ENCODE data around the gene IPO4. TPM values are rescaled to one million over a fixed set of nuclear protein-coding genes. Genes with fewer than 3 reads are reported as not detected.

The IPO4 gene
- total RNA-seq, 1 experiment from 2014 or later: 102 TPM

- ATAC-seq (no peak), DNase-seq (ENCODE audit: low read depth, low spot score) (no peak)
- H2AFZ ChIP-seq (ENCODE audit: low read depth, low read length, poor library complexity, severe bottlenecking): no peak overlapping the region
- no peaks in the 10 kb centered on the region for H3K9me2 ChIP-seq (ENCODE audit: insufficient read depth)
- CTCF ChIA-PET: interaction anchor here (1.0 kb wide), 1 partner anchor 11 kb away, joined by 4 read pairs; the partner anchor contains the start of gene IRF9
- POLR2A ChIA-PET: interaction anchor here (1.8 kb wide), 1 partner anchor 9 kb away, joined by 4 read pairs; the partner anchor contains the start of gene EMC9
- H3K79me2 ChIP-seq (ENCODE audit: insufficient read depth, low read length): peaks cover 49% of the 10 kb centered on the region
- no peaks in the 10 kb centered on the region for H3K27me3 ChIP-seq (ENCODE audit: insufficient read depth, low read length)
- TF ChIP-seq CTCF (IDR thresholded peaks at IDR 0.05 in 2 of 3, conservative IDR thresholded peaks at IDR 0.05 in 1 of 3; ENCODE audit: borderline replicate concordance in 1 of 3, insufficient read depth in 1 of 3, low read depth in 2 of 3, low read length in 2 of 3): no peak
- no peak for TF ChIP-seq ATF3 (IDR thresholded peaks at IDR 0.05)
- no peak for TF ChIP-seq MAX (IDR thresholded peaks at IDR 0.05)
- no peak for TF ChIP-seq POLR2AphosphoS5 (IDR thresholded peaks at IDR 0.05; ENCODE audit: low read depth, low read length)
- TF ChIP-seq ZNF274 (IDR thresholded peaks at IDR 0.05; ENCODE audit: low read depth, low read length): no peak
- no peak for TF ChIP-seq TCF7L2 (IDR thresholded peaks at IDR 0.05; ENCODE audit: borderline replicate concordance, extremely low read depth, insufficient read depth, insufficient read length)
- TF ChIP-seq REST (IDR thresholded peaks at IDR 0.05; ENCODE audit: low read depth): no peak
- peaks cover 13 to 16% of the 10 kb centered on the region in 2 experiments for H3K4me1 ChIP-seq (ENCODE audit: control insufficient read depth in 1 of 2, insufficient read depth in 2 of 2, low read length in 2 of 2)
- RAD21 ChIA-PET (ENCODE audit: low non-redundant PET in 1 of 2, low total read pairs in 2 of 2, uncharacterized antibody in 2 of 2, unreplicated experiment in 2 of 2): no interaction called here
- no peak overlapping the region for H3K4me3 ChIP-seq (replicated peaks in 1 of 2; ENCODE audit: low read depth in 1 of 2, low read length in 2 of 2)
- intact Hi-C loops (cut with micrococcal nuclease): no loop called here
- no peak overlapping the region for H3K27ac ChIP-seq (ENCODE audit: low read depth, low read length)
- H3K4me2 ChIP-seq (ENCODE audit: low read length): no peak overlapping the region
- H3K9ac ChIP-seq (ENCODE audit: low read length): no peak overlapping the region
- BruUV-seq (replicated peaks): no TSS peak
- H3K36me3 ChIP-seq (ENCODE audit: control insufficient read depth in 1 of 2, insufficient read depth in 2 of 2, low read length in 2 of 2): peaks cover 33 to 39% of the 10 kb centered on the region in 2 experiments
- no peaks in the 10 kb centered on the region for H3K9me3 ChIP-seq (ENCODE audit: control insufficient read depth in 1 of 2, insufficient read depth in 1 of 2, low read depth in 1 of 2, low read length in 2 of 2)
- H4K20me1 ChIP-seq (ENCODE audit: insufficient read depth): no peaks in the 10 kb centered on the region
Observed at GRCh38 chr14:24150061-24150460, 38.6 kb downstream of the IPO4 start.
